RCC 7860 (cell line): ENCODE measurements around the gene ENPP7.
"Not testable (repeated sequence)": the region's sequence is repeated elsewhere in the genome, so short reads cannot be mapped to it uniquely, and the experiment has no call there.

Experiments
- DNase-seq: peaks from one replicate; pipeline ENCODE4 v3.0.0-alpha.2; 2015; ENCODE audit warnings: low spot score
- FAIRE-seq: peaks from 2 replicates; lab custom pipeline; 2012; peaks lifted over from hg19 to GRCh38; lab: Jason Lieb, UNC

ENPP7 gene

DNA sequence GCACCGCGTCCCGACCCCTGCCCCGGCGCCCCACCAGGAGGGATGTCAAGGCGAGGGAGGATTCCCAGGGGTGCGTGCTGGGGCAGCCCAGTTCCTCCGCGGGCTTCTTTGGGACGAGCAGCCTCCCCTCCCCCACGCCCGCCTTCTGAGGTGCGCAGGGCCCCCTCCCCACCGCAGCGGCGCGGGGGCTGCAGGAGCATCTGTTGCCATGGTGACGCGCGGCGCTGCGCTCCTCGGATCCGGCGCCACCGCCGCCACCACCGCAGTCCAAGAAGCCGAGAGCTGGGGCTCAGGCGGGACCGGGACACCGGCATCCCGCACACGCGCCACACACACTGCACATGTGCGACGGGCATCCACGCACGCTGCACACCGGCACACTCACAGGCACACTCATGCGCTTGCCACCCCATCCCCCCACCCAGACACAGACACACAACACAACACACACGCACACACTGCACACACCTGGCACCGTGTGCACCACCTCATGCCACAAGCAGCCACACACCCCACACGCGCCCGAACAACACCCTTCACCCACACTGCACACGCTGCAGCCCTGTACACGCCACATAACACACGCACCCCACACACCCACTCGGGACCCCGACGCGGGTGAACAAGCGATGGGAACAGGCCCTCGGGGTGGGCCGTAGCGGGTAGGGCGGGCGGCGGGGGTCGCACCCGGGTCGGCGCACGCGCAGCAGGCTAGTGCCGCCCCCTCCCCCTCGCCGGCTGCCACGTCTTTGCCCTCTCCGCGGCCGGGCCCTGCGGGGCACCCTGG, 17.0 kb downstream of the ENPP7 start:
- DNase-seq (no peak), FAIRE-seq (no peak)

DNA sequence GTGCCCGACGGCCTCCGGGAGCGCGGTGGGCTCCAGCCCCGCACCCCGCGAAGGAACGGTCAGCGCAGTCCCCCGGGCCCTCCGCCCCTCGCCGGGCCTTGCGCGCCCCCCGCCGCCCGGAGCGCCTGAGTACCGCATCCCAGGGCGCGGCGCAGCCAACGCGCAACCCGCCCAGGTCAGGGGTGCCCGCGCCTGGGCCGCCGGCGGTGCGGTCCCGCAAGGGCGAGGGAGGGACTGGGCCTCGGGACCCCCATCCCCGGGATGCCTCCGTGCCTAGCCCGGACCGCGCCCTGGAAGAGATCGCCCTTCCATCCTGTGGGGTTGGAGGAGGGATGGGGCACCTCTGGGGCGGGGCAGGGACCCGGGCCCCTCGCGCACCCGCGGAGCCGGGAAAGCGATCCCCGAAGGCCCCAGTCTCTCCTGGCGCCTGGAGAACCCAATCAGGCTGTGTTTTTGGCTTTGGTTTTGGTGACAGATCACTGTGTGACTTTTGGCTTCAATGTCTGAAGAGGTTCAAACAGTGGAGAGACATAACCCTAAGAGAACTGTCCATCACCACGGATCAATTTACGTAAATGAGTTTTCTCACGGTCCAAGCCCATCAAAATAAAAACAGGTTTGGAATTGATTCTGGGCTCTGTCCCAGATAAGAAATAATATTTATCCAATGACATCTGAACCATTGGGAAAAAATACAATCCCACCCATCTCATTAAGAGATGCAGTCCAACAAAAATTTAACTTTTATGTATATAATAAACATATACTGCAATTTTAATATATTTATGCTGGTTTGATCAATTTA, 17.8 kb downstream of the ENPP7 start:
- no peak for FAIRE-seq
- DNase-seq, result no peak

DNA sequence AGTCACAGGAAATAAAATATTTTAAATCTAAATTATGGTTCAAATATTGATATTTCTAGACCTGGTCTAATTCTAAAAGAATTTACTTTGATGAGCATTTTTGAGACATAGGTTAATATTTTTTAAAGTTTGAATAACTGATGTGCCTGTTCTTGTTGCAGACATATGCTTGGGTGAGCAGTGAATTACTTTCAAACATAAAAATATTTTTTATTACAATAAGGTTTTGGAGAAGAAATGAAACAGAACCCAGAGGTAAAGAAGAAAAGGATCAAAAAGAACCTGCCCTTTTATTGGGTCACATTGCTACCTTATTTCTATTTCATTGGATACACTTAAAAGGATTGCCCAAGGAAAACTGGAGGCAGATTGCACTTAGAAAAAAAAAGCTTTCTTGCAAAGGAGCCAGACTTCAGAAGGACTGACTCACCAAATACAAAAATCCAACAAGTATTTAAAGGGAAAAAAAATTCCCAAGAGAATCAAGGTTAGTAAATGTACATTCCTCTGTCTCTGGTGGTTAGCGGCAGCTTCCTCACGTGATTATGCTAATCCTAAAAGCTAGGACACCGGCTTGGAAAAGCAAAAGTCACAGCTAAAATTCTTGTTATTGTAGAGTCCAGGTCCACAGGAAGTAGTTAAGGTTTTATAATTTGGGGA, 18.5 kb downstream of the ENPP7 start:
- DNase-seq (no peak), FAIRE-seq (no peak)

DNA sequence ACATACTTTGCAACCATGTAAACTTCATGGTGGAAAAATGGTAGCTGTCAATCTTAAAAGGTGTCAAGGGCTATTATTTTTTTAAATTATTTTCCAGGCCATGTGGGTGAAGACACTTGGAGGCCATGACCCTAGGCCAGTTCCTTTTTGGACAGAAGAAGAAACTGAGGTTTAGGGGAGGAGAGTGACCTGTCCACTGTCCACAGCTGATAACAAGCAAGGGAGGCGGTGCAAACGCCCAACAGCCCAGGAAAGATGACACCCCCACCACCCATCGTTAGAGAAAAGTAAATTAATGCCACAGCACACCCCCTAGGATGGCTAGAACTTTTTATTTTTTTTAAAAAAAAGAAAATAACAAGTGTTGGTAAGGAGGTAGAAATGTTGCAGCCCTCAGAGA, 19.2 kb downstream of the ENPP7 start:
- DNase-seq (no peak), FAIRE-seq (no peak)

DNA sequence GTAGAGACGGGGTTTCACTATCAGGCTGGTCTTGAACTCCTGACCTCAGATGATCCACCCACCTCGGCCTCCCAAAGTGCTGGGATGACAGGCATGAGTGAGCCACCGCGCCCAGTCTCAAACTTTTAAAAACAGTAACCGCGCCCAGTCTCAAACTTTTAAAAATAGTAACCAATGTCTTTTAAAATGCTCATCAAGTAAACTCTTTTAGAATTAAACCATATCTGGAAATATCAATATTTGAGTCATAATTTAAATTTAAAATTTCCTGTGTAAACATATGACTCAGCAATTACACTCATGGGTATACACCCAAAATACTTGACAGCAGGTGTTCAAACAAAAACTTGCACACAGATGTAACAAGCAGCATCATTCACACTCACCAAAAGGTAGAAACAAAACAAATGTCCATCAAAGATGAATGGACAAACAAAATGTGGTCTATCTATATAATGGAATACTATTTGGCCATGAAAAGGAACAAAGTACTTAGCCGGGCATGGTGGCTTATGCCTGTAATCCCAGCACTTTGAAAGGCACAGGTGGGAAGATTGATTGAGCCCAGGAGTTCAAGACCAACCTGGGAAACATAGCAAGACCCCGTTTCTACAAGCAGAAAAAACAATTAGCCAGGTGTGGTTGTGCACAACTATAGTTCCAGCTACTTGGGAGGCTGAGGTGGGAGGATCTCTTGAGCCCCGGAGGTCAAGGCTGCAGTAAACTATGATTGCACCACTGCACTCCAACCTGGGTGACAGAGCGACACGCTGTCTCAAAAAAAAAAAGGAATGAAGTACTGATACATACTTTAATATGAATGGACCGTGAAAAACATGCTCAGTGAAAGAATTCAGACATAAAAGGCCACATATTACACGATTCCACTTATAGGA, 20.2 kb downstream of the ENPP7 start:
- FAIRE-seq, result no peak
- DNase-seq, result no peak

DNA sequence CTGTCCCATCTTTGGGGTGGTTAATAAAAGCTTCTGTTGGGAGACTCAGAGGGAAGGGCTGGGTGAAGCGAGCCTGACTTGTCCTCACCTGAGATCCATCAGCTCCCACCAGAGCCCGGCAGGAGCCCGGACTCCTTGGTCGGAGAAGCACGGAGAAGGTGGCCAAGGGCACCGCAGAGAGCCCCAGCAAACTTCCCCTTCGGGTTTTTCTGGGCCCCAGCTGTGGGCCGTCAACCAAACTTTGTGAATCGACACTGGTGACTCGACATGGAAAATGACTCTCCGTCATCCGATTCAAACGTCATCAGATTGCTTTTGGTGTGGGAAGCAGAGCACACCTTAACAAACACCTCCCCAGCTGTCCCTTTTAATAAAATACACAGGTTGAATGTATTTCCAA, 21.4 kb downstream of the ENPP7 start:
- no peak for FAIRE-seq

DNA sequence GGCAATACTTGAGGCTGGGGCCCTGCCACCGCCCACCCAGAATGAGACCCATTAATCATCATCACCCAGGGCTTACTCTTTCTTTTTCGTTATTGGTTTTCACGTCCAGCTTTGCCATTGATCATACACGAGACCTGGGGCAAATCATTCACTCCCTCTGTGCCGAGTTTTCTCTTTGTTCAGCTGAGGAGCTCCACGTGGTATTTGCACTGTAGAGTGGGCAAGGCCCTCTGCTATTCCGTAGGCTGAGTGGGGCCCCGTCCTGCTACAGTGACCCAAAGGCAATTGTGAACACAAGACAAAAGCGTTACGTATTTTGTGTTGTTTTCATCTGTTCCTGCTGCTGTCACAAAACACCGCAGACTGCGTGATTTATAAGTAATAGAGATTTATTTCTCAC, 23.6 kb downstream of the ENPP7 start:
- DNase-seq, result no peak
- FAIRE-seq, result no peak

More for the DNA sequence above, 21.4 kb downstream of the ENPP7 start:
- no peak for DNase-seq

DNA sequence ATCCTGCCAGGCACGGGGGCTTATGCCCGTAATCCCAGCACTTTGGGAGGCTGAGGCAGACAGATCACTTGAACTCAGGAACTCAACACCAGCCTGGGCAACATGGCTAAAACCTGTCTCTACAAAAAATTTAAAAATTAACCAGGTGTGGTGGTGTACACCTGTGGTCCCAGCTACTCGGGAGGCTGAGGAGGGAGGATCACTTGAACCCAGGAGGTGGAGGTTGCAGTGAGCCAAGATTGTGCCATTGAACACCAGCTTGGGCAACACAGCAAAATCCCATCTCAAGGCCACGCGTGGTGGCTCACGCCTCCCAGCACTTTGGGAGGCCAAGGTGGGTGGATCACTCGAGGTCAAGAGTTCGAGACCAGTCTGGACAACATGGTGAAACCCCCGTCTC, 24.2 kb downstream of the ENPP7 start:
- not testable (repeated sequence) for FAIRE-seq, DNase-seq

DNA sequence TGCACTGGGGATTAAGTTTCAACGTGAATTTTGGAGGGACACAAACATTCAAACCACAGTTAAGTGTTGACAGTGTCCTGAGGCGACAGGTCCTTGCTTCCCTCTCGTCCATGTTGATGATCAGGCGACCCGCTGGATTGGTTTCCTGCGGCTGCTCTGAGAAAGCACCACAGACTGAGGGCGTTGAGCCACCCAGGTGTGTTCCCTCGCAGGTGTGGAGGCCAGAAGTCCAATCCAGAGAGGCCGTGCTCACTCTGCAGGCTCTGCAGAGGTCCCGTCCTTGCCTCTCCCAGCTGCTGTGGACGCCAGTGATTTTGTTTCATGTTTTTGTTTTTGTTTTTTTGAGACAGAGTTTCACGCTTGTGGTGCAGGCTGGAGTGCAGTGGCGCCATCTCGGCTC, 24.8 kb downstream of the ENPP7 start:
- FAIRE-seq (no peak), DNase-seq (no peak)

DNA sequence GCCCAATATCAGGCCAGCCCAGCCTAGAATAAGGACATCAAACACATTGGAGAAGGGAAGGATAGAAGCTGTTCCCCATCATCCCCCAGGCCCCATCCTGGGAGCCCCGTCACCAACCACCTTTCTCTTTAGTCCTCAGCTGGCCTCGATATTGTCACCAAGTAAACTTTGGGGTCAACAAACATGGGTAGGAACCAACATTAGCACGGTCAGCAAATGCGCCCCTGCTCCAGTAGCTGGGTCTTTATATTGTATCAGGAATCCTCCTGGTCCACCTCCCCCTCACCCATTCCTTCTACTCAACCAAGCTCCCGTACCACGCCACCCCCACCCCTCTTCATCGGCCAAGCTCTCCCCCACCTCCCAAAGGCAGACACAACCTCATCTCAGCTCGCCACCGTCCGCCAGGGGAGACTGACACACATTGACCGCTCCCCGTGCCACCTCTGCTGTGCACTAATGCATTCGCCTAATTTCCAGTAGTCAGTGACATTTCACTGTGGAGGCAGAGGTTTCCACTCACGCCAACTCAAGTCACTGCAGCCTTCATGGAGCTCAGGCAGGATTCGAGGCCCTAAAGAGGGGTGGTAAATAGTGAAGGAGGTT, 26.5 kb downstream of the ENPP7 start:
- FAIRE-seq, result no peak
- DNase-seq, result no peak

DNA sequence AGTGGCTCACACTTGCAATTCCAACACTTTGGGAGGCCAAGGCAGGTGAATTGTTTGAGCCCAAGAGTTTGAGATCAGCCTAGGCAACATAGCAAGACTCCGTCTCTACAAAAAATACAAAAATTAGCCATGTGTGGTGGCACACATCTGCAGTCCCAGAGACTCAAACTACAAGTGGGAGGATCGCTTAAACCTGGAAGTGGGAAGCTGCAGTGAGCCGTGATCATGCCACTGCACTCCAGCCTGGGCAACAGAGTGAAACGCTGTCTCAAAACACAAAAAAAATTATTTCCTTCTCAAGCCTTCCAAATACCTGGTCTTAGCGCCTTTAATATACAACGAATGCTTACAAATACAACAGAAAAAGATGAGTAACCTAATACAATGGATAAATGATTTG, 27.5 kb downstream of the ENPP7 start:
- FAIRE-seq (no peak), DNase-seq (no peak)

DNA sequence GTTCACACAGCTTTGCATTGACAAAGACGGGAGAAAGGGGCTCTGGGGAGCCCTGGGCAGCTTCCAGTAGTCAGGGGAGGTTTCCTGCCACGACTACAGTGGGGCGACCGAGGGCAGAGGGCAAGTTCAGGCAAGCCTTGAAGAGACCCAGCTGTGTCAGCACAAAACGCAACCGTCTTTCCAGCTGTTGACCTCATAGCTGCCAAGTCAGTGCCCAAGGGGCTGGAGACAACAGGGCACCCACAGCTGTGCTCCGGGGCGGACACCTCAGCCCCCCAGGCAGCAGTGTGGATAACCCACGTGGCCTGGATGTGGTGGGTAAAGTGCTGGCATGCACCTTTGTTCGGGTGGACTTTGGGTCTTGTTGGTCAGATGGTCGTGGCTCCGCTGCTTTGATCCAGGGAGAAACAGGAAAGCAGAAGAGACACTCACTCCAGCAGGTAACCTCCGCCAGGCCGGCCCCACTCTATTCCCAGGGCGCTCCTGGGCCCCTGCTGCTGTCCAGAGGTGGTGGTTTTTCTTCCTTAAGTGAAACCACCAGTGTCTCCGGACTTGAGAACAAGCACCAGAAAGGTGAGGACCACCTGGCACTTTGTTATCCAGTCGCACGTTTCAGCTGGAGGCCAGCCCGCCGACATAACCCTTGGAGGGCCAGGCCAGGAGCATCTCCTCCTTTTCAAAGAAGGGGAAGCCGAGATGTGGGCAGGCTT, 29.6 kb downstream of the ENPP7 start:
- DNase-seq (no peak), FAIRE-seq (no peak)

DNA sequence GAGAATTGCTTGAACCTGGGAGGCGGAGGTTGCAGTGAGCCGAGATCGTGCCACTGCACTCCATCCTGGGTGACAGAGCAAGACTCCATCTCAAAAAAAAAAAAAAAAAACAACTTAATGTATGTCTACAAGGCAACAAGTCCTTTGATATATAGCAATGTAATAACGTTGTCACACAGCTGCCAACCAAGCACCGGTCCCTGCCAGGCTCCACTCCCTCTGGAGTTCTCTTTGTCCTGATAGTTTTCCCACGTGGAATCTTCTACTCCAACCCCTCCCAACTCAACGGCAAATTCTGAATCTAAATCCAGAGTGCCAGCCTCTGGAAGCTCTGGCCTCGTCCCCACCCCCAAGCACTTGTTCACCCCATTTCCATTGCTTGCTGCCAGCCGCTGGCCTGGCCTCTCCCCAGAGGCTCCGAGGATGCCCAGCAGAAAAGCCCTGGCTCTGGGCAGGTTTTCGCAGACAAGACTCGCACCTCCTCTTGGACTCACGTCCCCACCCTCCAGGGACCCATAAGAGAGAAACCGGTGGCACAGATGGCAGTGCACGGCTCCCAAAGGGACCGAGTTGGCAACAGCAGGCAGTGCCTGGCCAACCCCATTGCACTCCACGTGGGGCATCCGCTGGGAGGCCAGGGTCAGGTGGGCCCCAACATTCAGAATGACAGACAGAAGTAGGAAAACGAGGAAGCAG, 31.3 kb downstream of the ENPP7 start:
- FAIRE-seq, result no peak
- no peak for DNase-seq

DNA sequence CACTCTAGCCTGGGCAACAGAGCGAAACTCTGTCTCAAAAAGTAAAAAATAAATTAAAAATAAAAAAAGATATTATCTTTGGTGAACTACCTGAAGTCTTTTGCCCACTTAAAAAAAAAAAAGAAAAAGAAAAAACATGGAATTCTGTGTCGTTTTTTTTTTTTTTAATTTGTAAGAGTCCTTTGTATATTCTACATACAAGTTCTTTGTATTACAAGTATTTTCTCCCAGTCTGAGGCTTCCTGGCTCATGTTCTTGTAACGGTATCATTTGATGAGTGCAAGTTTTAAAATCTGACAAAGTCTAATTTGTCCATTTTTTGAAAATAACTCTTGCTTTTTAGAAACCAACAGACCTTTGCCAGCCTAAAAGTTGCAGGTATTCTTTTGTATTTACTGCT, 35.0 kb downstream of the ENPP7 start:
- FAIRE-seq, result no peak
- no peak for DNase-seq

DNA sequence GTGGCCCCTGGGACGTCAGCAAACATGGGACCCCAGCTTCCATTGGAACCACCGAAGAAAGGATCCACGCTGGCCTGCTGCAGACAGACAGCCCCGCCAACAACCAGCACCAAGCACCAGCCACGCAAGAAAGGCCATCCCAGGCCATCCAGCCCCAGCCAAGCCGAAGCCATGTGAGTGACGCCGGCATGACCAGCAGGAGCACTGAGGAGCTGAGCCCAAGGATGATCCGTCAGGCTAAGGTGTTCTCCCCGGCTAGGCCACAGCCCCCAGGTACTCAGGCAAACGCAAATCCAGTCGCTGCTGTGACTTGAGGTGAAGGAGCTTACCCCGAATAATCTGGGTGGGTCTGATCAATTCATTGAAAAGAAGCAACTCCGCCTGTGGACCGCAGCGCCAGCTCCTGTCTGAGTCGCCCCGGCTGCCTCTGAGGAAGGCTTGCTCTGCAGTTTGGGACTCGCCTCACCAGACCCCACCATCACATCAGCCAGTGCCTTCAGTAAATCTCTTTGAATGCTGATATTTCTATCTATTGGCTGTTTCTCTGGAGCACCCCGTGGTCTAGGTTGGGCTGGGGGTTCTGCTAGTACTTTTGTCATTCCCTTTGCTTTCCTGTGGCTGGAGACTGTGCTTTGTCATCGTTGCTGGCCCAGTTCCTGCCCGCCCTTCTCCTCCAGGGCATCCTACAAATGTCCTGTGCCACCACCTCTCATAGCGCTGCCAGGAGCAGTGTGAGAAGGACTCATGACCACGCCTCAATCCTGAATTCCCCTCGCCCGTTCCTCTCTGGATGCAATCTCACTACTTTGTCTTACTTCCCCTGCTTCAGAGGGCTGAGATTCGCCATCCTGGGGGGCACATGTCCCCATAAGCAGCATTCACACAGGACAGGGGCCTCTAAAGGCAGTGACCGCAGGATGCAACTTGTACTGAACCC, 39.1 kb downstream of the ENPP7 start:
- FAIRE-seq (no peak), DNase-seq (no peak)

DNA sequence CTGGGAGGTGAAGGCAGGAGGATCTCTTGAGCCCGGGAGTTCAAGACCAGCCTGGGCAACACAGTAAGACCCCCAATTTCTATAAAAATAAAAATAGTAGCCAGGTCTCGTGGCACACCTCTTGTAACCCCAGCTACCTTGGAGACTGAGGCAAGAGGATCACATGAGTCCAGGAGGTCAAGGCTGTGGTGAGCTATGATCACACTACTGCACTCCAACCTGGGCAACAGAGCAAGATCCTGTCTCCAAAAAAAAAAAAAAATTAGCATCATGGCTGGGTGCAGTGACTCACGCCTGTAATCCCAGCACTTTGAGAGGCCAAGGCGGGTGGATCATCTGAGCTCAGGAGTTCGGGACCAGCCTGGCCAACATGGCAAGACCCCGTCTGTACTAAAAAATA, 40.5 kb downstream of the ENPP7 start:
- DNase-seq, result no peak
- no peak for FAIRE-seq

DNA sequence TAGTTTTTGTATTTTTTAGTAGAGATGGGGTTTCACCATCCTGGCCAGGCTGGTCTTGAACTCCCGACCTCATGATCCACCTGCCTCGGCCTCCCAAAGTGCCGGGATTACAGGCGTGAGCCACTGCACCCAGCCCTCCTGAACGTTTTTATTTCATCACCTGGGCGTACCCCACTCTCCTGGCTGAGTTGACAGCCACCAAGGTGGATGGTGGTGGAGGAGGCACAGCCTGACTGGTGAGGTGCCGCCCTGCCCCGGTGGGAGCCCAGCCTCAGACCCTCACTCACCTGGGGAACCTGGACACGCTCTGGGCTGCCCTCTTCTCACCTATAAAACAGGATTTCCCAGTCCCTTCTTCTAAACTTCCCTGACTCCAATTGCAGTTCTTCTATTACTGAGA, 42.0 kb downstream of the ENPP7 start:
- not testable (repeated sequence) for FAIRE-seq, DNase-seq

DNA sequence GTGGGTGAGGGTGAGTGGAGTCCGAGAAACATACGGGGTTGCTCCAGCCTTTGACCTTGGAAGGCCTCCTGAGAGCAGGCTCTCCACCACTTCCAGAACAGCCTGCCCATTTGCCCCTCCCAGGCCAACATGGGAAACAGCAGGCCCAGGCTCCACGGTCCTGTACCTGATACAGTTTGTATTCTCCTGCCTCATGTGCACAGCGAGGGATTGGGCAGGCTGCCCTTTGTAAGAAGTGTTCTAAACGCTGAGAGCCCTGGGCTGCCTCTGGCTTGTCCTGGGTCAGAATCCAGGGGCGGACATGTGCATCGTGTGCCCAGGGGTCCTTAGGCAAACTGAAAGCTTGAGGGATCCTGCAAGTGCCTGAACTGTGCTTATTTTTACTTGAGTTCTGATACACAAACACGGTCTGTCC, 43.8 kb downstream of the ENPP7 start:
- DNase-seq, result no peak

More for the DNA sequence above, 43.8 kb downstream of the ENPP7 start:
- no peak for FAIRE-seq
